GM08714 (cell line): ENCODE results near the gene SSBP3.

Experiments
- H3K4me3 ChIP-seq: fragments of 200-500 bp; sonication (Bioruptor generic); 2 replicates; pipeline ENCODE4 v1.5.1; 2014; ENCODE audit warnings: mild to moderate bottlenecking, low read length, inconsistent platforms
- ZNF274 ChIP-seq: IDR thresholded peaks from 2 replicates; pipeline ENCODE4 v1.6.1; 2012; ENCODE audit warnings: mild to moderate bottlenecking, low read depth, low read length

SSBP3 gene

DNA sequence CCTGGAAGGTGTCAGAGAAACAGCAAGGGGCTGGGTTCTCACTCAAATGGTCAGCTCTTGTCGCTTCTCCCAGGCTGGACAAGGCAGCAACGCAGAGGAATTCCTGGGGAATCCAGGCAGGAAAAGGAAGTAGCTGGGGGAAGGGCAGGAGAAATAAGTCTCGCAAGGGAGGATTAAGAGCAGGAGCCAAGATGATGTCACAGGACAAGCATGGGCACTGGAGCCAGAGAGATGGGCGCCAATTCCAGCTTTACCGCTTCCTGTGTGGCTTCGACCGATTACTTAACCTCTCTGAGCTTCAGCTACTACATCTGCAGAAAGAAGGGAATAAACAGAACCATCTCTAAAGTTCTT is 70.5 kb downstream of the SSBP3 start:
- H3K4me3 ChIP-seq, result no peak overlapping the region
- TF ChIP-seq ZNF274, result no peak

DNA sequence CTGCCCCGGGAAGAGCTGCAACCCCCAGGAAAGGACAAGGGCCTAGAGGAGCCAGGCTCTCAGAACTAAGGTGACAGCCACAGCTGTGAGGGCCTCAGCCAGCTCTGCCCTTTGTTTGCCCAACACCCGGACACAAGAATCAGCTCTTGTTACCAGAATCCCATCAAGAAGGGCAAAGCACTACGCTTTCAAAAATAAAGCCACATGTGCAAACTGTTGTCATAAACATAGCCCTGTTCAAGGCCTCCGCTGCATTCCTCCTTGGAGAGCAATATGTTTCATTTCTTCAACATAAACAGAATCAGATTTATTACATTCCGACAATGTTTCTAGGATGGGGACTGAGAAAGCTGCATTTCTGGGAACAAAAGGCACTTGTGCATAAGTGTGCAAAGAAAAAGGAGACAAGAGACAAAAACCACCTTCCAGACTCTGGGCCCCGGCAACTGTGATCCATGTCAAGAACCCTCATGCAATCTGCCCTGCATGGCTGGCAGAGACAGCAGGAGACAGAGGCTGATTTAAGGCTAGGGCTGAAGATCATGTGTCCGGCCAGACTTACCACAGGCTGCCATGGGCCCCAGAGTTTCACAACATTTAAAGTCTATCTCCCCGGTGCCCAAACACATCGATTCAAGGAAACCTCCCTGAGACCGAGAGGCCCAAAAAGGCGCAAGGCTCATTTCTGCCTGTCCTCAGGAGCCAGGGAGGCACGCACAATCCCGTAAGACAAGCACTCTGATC is 71.0 kb downstream of the SSBP3 start:
- no peak for TF ChIP-seq ZNF274
- H3K4me3 ChIP-seq, result no peak overlapping the region

DNA sequence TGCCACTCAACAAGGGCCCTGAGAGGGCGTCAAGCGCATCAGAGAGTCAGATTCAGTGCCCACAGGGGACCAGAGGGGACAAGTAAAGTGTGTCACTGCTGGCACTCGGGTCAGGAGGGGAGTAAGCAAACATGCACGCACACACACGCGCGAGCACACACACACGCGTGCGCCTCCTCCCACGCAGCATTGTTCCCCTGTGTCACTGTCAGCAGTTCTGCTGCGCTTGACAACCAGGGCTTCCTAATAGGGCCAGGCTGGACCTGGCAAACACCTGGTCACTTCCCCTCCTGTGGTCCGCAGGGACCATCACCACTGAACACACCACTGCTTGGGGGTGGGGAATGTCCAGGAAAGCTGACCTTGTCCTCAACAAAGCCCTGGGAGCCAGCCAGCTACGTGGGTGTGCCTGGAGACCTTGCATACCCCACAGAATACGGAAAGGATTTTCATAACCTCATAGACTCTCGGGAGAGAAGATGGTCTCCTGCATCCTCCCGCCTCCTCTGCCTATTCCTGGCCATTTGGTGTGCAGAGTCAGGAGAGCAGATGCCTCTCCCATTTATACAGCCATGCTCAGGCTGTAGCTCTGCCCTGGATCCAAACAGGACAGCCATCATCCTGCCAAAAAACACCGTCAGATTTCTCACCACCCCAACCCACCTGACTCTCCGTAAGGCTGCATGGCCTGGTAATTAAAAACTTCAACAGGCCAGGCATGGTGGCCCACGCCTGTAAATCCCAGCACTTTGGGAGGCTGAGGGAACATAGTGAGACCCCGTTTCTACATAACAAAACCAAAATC is 73.2 kb downstream of the SSBP3 start:
- H3K4me3 ChIP-seq, result no peak overlapping the region
- TF ChIP-seq ZNF274, result no peak

GRCh38 chr1:54331843-54332463 is 74.2 kb downstream of the SSBP3 start:
- no peak overlapping the region for H3K4me3 ChIP-seq
- TF ChIP-seq ZNF274, result no peak

GRCh38 chr1:54331091-54331772 is 75.0 kb downstream of the SSBP3 start:
- H3K4me3 ChIP-seq, result no peak overlapping the region
- no peak for TF ChIP-seq ZNF274

DNA sequence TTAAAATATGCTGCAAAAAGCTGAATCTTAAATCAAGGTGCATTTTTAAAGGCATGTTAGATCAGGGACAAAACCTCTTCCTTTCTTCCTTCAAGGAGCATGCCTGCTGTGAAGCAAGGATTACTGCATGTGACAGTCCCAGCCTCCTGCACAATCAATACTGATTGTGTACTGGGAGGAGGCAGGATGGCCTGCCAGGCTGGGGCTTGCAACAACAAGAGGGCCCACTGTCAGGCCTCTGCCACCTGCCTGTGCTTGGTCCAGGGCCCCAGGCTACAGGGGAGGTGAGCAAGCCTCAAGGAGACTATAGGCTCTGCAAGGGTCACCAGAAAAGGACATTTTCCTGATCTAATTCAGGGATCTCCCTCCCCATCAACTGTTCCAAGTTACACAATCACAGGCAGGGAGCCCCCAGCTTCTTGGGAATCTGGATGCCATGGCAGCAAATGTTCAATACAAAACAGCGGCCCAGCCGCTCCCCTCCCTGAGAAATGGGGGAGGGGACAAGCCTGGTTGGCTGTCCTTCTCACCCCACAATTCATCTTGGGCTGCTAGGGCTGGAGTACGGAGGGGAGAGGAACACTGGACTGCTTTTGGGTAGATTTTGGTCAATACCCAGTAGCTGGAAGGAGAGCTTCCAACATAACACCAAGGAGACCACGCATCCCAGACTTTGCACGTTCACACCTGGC is 76.7 kb downstream of the SSBP3 start:
- no peak overlapping the region for H3K4me3 ChIP-seq
- no peak for TF ChIP-seq ZNF274

DNA sequence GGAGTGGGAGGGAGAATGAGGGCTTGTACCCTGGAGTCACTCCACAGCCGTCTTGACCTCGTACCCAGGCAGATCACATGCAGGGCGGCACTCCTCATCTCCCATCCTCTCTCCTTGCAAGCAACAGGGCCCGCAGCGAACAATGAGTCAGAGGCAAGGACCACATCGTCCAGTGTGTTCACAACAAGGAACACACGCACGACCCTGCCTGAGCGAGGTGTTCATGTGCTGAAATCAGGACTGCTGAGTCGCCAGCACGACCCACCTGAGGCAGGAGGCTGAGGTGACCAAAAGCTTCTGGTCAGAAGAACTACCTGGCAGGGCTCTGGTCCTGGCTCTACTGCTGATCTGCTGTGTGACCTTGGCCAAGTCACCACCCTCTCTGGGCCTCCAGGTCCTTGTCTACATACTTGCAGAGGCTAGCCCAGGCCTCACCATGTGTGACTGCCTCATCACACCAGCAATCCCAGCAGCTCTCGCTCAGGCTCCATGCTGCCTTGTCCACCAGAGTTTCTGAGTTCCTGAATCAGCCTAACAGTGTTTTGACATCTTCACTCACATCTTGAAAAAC is 78.0 kb downstream of the SSBP3 start:
- TF ChIP-seq ZNF274, result no peak
- H3K4me3 ChIP-seq, result no peak overlapping the region

DNA sequence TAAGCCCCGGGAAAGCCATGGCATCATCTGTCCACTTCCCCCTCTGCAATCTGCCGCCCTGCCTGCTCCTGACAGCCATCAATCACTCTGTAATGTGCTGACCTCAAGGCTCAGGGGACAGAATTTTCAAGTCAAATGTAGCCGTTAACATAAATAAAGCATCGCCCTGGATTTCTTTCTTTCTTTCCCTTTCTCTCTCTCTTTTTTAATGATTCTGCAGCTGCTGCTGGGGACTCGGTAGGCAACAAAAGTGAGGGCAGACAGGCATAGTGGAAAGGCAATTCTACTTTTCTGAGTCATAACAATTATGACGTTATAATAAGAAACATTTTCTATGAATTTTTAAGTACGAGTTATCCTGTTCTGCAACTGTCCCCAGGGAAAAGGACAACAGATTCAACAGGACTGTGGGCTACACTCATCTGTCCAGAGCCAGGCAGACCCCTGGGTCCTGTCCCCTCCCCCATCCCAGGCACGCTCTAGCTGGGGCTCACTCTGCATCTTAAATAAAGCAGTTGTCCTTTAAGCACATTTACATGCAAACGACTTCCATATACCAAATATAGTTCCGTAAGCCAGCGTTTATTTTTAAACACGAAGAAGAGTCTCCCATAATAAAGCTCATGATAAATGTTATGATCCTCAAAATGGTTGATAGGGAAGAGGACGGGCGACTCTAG is 78.7 kb downstream of the SSBP3 start:
- H3K4me3 ChIP-seq, result no peak overlapping the region
- TF ChIP-seq ZNF274, result no peak

GRCh38 chr1:54326543-54327385 is 79.4 kb downstream of the SSBP3 start:
- TF ChIP-seq ZNF274, result no peak
- H3K4me3 ChIP-seq, result no peak overlapping the region

DNA sequence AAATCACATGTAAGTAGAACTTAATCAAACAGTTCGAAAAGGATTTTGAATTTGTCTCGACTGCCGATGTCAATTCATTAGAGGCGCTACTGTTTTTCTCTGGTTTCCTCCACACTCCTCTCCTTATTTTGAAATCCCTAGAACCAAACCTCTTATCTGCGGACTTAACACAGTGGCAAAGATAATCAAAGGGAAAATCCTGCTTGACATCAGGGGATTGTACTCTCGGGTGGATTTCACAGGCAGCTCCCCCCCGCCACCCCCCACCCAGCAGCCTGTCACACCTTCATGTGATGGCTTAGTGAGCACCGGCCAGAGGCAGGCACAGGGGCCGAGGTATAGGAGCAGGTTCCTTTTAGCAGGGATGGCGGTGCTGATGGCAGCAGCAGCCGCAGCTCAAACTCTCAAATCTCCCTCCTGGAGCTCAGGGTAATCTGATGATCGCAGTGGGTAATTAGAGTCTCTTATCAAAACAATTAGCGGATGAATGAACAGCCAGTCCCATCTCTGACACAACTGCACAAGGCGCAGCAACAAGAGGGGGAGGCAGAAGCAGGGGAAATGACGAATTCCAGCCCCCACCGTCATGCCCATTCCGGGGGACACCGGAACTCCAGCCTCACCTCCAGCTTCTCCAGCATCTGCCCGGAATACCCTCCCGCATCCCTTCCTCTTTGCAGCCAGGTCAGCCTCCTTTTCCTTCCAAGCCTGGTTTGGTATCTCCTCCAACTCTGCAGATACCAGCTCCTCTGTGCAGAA is 80.3 kb downstream of the SSBP3 start:
- TF ChIP-seq ZNF274, result no peak
- no peak overlapping the region for H3K4me3 ChIP-seq

DNA sequence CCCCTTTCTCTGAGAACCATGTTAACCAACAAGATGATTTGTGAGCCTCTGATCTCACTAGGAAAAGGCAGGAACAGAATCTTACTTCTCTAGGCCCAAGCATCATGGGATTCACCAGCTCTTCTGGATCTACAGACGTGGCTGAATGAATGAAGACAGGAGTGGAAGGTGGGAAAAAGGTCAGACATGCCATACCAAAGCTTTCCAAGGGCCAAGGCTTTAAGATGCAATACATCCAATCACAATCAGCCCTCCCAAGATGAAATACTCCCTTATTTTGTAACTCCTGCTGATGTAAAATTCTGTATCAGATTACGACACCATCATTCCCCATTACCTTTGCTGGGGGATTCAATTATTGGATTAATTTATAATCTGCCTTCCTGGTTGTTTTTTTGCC is 80.9 kb downstream of the SSBP3 start:
- no peak for TF ChIP-seq ZNF274
- no peak overlapping the region for H3K4me3 ChIP-seq
